Stimulated activated CD8-positive, alpha-beta memory T cell treated with anti-CD3 and anti-CD28 coated beads, Interleukin-2, amount 100 ng/mL, for 48 hours (primary cell): ENCODE results near the gene TKTL1.

Experiments used
- DNase-seq, 2 donors: peaks; one replicate each; pipeline ENCODE4 v3.0.0-alpha.2; 2020; ENCODE audit warnings: low read depth in 2 of 2

TKTL1 gene

DNA sequence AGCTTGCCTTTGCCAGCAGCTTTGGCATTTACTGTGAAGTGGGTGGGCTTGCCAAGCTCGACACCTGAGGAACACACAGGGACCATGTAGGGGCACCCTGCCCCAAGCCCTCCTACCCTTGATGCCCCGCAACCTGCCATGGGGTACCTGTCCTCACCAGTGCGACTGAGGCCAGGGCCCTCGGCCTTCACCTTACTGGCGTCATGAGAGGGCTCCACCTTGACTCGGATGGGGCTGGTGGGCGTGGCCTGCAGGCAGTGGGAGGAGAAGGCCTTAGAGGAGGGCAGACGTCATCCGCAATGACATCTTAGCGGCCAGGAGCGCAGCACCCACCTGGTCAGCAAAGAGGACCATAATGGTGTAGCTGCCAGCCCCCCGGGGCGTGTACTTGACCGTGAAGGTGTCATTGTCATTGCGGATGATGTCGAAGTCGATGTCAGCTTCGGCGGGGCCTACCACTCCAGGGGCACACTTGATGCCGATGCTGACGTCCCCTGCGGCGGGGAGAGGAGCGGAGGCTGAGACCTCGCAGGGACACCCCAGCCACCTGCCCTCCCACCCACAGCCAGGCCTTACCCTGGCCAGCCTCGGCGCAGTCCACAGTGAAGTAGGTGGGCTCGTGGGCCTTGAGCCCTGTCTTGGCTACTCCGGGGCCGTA is 66.6 kb downstream of the TKTL1 start:
- DNase-seq: no peak

DNA sequence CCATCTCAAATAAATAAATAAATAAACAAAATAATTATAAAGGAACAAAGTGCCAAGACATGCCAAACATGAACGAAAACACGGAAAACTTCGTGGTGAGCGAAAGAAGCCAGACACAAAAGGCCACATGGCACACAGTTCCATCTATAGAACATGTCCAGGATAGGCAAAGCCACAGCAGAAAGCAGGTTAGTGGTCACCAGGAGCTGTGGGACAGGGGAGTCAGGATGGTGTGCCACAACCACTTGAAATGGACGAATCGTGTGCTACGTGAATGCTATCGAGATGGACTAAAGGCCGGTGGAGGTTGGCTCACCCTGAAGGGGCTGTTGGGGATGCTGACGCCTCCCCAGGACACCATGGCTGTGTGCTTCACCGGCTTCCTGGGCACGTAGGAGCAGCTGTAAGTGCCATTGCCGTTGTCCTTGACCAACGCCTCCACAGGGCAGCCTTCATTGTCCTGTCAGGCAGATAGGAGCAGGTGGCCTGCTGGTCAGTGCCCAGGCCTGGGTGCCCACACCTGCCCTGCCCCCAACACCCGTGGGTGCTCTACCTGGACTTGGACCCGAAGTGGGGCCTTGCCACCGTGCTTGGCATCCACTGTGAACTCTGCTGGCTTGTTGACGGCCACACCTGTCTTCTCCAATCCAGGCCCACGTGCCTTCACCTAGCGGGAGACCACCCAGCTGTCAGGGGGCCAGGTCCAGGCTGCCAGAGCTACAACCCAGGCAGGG is 68.3 kb downstream of the TKTL1 start:
- DNase-seq: no peak

GRCh38 chrX:154365052-154365600 is 69.5 kb downstream of the TKTL1 start:
- DNase-seq: no peak

DNA sequence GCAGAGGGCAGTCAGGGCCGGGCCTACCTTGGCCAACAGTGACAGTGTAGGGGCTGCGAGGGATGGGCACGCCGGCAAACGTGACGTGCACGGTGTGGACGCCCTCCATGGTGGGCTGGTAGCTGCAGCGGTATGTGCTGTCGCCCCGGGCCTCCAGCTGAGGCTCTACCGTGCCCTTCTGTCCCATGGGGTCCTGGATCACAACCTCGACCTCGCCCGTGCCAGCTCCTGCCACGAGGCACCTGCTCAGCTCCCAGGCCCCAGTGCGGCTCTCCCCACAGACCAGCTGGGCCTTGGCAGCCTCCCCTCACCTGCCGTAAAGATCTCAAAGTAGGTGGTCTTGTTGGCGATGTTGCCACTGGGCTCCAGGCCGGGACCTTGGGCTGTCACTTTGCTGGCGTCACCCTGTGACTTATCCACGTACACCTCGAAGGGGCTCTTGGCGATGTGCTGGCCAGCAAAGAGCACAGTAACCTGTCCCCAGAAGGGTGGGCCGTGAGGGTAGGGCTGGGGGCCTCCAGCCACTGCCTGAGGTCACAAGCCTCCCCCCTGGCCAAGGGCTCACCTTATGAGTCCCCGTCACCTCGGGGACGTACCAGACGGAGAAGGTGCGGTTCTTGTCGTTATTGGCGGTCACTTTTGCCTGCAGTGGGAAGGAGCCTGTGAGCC is 70.5 kb downstream of the TKTL1 start:
- no peak for DNase-seq

GRCh38 chrX:154366666-154367055 is 71.1 kb downstream of the TKTL1 start:
- DNase-seq: no peak

DNA sequence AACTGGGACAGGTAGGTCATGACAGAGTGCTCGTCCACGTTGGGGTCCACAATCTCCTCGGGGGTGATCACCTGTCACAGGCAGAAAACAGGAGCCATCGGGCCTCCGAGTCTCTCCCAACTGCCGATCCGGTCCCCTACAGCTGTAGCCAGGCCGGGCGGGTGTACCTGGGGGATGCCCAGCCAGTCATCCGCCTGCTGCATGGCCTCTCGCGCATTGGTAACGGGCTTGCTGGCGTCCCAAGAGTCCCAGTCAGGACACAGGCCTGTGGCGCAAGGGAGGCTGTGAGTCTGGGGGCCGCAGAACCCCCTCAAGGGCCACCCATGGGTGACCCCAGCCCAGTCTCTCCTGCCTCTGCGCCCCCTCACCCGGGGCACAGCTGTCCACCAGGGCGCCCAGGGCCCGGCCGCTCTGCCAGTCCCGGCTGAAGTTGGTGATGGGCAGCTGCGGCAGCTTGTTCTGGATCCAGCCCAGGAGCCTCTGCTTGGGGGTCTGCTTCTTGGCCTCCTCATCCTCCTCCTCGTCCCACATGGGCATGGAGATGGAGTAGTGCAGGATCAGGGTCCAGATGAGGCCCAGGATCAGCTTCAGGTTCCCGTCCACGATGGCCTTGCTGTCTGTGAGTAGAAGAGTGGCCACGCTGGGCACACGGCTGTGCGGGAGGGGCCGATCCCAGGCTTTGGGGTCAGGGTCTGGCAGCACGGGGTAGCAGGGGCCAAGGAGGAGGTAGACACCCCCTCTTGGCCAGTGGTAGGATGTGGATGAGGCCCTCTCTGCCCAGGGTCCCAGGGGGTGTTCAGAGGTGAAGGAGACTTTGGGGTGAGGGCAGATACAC is 72.1 kb downstream of the TKTL1 start:
- DNase-seq: no peak

DNA sequence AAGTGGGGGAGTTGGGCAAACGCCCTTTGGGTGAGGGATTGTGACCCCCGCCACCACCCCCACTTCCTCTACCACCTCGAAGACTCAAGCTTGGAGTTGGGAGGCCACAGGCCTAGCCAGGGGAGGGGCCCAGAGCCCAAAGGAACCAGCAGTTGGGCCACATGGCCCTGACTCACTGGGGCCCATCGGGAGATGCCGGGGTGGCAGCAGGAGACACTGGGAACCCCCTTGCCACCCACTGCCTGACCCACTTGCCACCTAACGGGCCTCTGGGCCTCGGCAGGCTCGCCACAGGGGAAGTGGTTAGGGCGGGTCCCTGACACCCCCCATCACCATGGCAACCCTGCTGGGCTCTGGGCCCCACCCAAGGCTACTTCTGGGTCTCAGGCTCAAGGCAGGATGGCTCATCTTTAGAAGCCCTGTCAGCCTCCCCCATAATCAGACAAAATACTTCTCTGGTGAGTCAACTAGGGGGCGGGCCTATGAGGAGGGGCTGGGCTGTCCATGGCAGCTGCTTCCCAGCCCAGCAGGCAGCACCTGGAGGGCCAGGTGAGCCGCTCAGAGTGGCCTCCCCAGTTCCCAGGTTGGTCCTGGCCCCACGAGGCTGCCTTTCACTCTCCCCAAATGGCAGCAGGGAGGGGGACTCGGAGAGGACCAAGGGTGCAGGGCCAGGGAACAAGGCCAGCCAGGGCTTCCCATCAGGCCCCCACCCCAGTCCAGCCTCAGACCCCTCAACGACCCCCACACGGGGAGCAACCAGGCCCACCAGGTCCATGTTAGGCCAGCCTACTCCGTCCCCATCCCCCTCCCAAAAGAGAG is 73.2 kb downstream of the TKTL1 start:
- DNase-seq: peak; percentile 84 to 93

DNA sequence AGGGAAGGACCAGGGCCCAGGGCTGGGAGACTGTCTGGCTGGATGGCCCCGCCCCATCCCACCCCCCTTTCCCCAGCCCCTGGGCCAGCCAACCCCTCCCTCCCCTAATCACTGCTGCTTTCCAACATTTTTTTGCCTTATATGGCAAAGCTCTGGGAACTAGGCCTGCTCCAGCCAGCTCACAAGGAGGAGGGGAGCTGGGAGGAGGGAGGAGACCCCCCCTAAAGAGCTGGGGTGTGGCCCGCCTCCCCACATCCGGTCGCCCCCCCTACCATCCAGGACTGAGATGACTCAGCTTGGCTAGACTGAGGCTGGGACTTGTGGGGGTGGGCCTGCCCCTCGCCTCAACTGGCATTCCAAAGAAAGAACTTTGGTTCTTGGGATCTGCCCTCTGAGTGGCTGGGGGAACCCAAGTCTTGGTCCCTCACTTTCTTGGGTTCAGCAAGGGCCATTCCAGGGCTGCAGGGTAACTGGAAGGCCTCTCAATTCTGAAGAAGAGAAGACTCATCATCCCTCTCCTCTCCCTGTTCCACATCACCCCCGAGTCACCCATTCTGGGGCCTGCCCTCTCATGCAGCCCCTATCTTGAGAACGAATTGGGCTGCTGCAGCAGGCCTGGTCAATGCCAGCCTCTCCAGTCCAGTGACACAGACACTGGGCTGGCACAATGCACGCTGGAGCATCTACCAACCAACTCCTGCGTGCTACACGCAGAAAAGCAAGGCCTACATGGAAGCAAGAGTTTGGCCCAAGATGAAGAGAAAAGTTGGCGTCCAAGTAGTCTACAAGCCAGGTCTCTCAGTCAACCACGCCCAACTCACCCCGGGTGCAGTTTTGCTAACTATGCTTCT is 74.1 kb downstream of the TKTL1 start:
- DNase-seq: peak; percentile 46 to 60

GRCh38 chrX:154370300-154371016 is 74.9 kb downstream of the TKTL1 start:
- DNase-seq: no peak

- peak; percentile 84 to 88 for DNase-seq
These were observed 75.6 kb downstream of the TKTL1 start for GRCh38 chrX:154371017-154371788.

GRCh38 chrX:154371789-154372300 is 76.2 kb downstream of the TKTL1 start:
- no peak for DNase-seq

DNA sequence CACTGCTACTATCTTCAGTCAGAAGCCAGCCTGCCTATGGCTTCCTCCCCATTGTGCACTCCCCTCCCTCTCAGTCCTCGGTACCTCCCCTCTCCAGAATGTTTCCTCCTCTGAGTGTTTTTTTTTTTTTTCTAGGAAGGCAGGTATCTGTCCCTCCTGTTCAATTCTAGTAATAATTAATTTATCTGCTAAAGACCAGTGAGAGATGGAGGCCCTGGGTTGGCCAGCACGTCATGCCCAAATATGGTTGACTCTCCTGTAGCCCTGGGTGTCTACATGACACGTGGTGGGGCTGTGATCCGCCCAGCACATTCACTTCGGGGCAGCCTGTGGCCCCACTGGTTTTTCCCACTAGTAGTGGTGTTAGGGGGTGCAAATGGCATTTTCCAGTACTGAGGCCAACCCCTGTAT is 77.0 kb downstream of the TKTL1 start:
- DNase-seq: peak in 1 of 2 donors; percentile 25

DNA sequence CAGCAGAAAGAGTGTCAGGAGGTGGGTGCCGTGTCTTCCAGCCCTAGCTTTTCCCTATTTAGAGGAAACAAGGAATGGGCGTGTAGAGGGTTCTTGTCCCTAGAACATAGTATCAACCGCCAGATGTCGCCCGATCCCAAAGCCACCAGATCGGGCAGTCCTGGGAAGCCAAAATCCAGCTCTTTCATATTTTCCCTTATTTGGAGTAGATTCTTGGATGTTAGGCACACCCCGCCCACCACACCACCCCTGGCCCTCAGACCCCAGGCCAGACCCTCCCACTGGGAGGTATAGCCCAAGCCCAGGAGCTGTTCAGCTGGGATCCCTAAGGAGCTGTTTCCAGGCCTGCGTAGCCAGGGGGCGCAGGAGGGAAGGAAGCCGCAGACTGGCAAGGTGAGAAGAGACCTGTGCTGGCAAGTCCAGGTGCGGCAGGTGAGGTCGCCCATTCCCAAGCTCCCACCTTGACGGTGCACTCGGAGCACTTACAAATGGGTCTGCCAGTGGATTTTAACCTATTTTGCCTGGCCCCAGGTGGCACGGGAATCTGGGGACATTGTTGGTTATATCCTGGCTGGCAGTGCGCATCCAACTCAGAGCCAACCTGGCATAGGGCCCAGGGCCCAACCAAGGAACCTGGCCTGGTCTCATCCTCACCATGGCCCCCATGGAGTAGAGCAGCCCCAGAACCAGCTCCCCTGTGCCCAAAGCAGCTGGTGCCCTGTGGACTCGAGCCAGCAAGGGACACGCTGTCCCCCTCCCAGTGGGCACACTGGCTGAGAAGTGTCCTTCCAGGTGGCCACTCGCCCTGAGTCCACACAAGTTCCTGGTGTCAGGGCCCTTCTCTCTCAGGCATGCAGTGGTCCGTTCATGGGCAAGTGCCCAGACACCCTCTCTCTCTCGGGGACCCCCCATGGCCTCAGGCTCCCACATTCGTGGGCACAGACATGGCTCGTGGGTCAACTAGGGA is 78.0 kb downstream of the TKTL1 start:
- no peak for DNase-seq

DNA sequence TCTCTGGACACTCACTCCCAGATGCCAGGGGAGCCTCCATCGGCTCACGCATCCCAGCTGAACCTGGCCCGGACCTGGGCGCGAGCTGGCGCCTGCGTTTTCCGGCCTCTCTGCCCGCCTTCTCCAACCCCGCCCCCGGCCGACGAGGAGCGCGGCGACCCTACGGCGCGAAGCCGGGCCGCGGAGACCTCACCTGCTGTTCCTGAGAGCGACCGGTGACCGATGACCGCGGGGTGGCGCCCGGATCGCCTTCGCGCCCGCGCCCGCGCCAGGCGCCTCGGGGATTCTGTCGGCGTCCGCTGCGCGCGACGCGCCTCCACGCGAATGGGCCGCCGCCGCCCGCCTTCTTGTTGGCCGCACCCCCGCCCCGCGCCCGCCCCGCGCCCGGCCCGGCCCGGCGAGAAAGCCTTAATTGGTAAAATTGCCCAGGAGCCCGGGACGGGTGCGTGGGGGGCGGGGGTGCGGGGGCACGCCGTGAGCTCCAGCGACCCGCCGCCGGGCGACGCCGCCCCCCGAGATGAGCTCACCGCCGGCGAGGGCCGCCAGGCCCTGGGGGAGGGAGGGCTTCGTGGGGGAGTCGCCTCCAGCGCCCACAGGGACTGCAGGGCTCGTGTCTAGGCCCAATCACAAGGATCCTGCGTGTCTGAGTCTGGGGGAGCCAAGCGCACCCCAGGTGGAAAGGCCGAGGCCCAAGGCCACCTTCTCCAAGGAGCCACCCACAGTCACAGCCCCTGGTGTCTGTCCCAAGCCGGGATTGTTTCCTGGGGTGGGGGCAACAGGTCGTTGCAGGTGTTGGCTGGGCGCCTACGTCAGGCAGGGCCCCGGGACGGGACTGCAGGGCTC is 78.9 kb downstream of the TKTL1 start, which contains the start of gene FLNA:
Gene FLNA, minus strand, starts transcription at position 322 of the 843 bp plus-strand sequence. CDS start 3,389 bp downstream, outside the sequence.
- peak in 1 of 2 donors; percentile 37 for DNase-seq

DNA sequence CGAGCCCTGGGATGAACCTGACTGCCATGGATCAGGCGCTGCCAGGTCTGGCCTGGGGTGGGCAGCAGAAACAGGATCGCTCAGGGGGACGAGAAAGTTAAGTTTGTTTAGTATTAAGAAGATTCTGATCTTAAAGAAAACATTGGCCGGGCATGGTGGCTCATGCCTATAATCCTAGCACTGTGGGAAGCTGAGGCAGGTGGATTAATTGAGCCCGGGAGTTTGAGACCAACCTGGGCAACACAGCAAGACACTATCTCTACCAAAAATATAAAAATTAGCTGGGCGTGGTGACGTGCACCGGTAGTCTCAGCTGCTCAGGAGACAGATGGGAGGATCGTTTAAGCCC is 79.5 kb downstream of the TKTL1 start:
- no peak for DNase-seq

DNA sequence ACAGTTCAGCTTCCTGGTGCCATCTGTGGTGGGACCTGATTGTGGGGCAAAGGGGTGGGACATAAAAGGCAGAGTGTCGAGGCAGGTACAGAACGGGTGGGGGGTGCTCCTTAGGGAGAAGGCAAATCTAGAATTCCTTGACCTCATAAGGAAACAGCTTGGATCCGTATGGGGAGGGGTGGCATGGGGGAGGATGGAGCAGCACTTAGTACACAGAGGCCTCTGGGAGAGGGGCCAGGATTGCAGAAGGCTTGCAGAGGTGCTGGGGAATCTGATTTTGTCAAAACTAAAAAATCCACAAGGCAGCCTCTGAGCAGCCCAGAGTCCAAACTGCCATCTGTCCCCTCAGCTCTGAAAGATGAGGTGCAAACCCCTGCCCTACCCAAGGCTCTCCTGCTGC is 81.2 kb downstream of the TKTL1 start:
- DNase-seq: no peak
